Measurements from ENCODE around the gene ECHDC1. TPM values are rescaled to one million over a fixed set of nuclear protein-coding genes. Genes with fewer than 3 reads are reported as not detected.

Gene ECHDC1
- total and polyA plus RNA-seq, 2 of the 4 experiments (the other 2 are of a cell fraction) = 33.1 to 40.3 TPM

DNA sequence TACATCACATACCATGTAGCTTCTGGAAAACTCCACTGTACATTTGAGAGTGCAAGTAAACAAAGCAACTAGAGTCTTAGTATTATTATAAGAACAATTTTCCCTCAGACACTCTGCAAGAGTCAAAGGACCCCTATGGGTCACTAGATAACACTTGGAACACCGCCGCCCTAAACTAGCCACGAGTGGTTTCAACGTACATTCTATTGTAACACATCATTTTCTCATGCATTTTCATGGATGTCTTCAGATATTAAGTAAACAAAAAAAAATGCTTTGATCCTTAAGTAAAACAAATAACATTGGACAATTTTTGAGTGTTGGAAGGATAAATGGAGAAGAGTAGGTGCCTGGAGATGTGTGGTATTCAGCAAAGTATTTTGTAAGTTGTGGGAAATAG lies 79.9 kb downstream of the ECHDC1 start:
- Histone ChIP-seq H4K8ac (ENCODE audit: low read depth in 2 of 2, low read length in 2 of 2) (no peak overlapping the region), H3K4me2 (ENCODE audit: low read depth, low read length) (no peak overlapping the region), H3K79me1 (ENCODE audit: low read depth in 1 of 2, low read length in 2 of 2) (0 out of 4 replicates have a peak, but pooled peaks cover 0 to 10% of the 10 kb centered on the region in 2 experiments), H3K18ac (ENCODE audit: low read depth, low read length) (no peak overlapping the region), H2BK120ac (ENCODE audit: low read depth, low read length) (no peak overlapping the region), H3K23ac (ENCODE audit: low read depth, low read length) (no peak overlapping the region), H4K5ac (ENCODE audit: low read depth, low read length) (no peak overlapping the region), H2BK15ac (ENCODE audit: low read depth, low read length) (no peak overlapping the region), H3K14ac (replicated peaks; ENCODE audit: low read depth, low read length) (no peak overlapping the region), H3K27me3 (ENCODE audit: control insufficient read depth, insufficient read depth, low read length) (no peaks in the 10 kb centered on the region; the same call in 1 of the 2 replicates), H3K4ac (ENCODE audit: low read depth, low read length) (no peak overlapping the region), H3K4me3 (ENCODE audit: insufficient read depth, low read depth, low read length) (no peak overlapping the region), H4K20me1 (ENCODE audit: insufficient read depth, low read length) (peaks cover 13% of the 10 kb centered on the region), H2AFZ (replicated peaks; ENCODE audit: low read length, poor library complexity) (no peak overlapping the region), H3K36me3 (ENCODE audit: control insufficient read depth, insufficient read depth, low read length) (no peaks in the 10 kb centered on the region), H2AK9ac (replicated peaks; ENCODE audit: low read depth, low read length, poor library complexity) (no peak overlapping the region), H2BK20ac (ENCODE audit: low read depth, low read length) (no peak overlapping the region), H3K9ac (ENCODE audit: low read depth, low read length) (no peak overlapping the region), H3K27ac (ENCODE audit: insufficient read depth, low read length) (no peak overlapping the region), H3K56ac (ENCODE audit: extremely low read depth, insufficient read depth, low read length) (no peak overlapping the region), H2BK5ac (ENCODE audit: low read depth, low read length, poor library complexity, severe bottlenecking) (no peak overlapping the region), H3K9me3 (ENCODE audit: control insufficient read depth, insufficient read depth, low read length) (no peaks in the 10 kb centered on the region), H3K9me1 (ENCODE audit: insufficient read depth, low read length) (no peaks in the 10 kb centered on the region), H4K91ac (ENCODE audit: insufficient read depth, low read depth, low read length) (no peak overlapping the region), H3K4me1 (ENCODE audit: control insufficient read depth, insufficient read depth, low read length) (no peaks in the 10 kb centered on the region), H2AK5ac (ENCODE audit: low read depth, low read length) (no peak overlapping the region)
- ChIA-PET CTCF (interaction anchor here (1.0 kb wide), 1 partner anchor 284 kb away, joined by 3 read pairs; no protein-coding TSS in a partner anchor), POLR2A (ENCODE audit: unreplicated experiment) (interaction anchor here (0.6 to 0.7 kb wide), 2 partner anchors 229 to 955 kb away, joined by 5 to 7 read pairs; no protein-coding TSS in a partner anchor)
- BruUV-seq (replicated peaks) = no TSS peak
- no peak for DNase-seq
- in situ Hi-C loops (cut with MboI; ENCODE audit: low sequenced_read_pairs) = no loop called here
- intact Hi-C loops (cut with micrococcal nuclease) = no loop called here
- TF ChIP-seq MAFK (IDR thresholded peaks at IDR 0.05; ENCODE audit: low read depth, low read length) = no peak
- TF ChIP-seq RCOR1 (IDR thresholded peaks at IDR 0.05; ENCODE audit: insufficient replicate concordance, low read length) = no peak
- no peak for TF ChIP-seq RAD21 (IDR thresholded peaks at IDR 0.05; ENCODE audit: low read length)
- no peak for ATAC-seq (ENCODE audit: low read depth)
- dilution Hi-C loops (cut with HindIII; ENCODE audit: low sequenced_read_pairs, unreplicated experiment) = no loop called here
- WGBS, 2 experiments (ENCODE audit: extremely low coverage in 2 of 2, insufficient read length in 1 of 2) = no CpG with 5 or more reads among the region's 4 CpGs

Data from IMR-90 (cell line).